Common myeloid progenitor, CD34-positive (primary cell): ENCODE measurements around the gene DYNLT4. TPM values are rescaled to one million over a fixed set of nuclear protein-coding genes. Genes with fewer than 3 reads are reported as not detected.
A peak's percentile ranks its signal among the peaks of the same experiment; 100 is the strongest.

Experiments
- CTCF ChIA-PET: fragments of 350-600 bp; sonication (Branson Sonifier 250); formaldehyde crosslinking; loops from one replicate; lab custom pipeline; 2021; ENCODE audit warnings: antibody characterized with exemption; lab: Charles Lee
- POLR2A ChIA-PET: fragments of 350-600 bp; sonication (Branson Sonifier 250); formaldehyde crosslinking; loops from one replicate; lab custom pipeline; 2021; ENCODE audit warnings: antibody characterized with exemption; lab: Charles Lee
- DNase-seq, 3 donors: peaks; one replicate each; pipeline versions ENCODE4 v3.0.0 to v3.0.0-alpha.2; 2013
- H3K27ac ChIP-seq, 2 experiments: 1 replicate in 1 of 2; 2 replicates in 1 of 2; pipeline ENCODE4 v1.7.0; 2013; ENCODE audit warnings: inconsistent platforms in 2 of 2, low read length in 2 of 2, mild to moderate bottlenecking in 2 of 2, low read depth in 1 of 2, moderate library complexity in 1 of 2; ENCODE audit not compliant: severe bottlenecking in 2 of 2, insufficient read depth in 1 of 2, poor library complexity in 1 of 2
- H3K27me3 ChIP-seq, 5 experiments: replicated peaks in 2 of 5; 1 replicate in 3 of 5; 2 replicates in 2 of 5; pipeline versions ENCODE4 v1.6.1 to v1.7.0; 2013; ENCODE audit warnings: low read length in 4 of 5, mild to moderate bottlenecking in 2 of 5, moderate library complexity in 2 of 5, inconsistent platforms in 1 of 5; ENCODE audit not compliant: insufficient read depth in 5 of 5, control insufficient read depth in 4 of 5
- H3K36me3 ChIP-seq, 4 experiments: 1 replicate in 2 of 4; 2 replicates in 2 of 4; pipeline versions ENCODE4 v1.6.1 to v1.7.0; 2013; ENCODE audit warnings: low read length in 3 of 4, control low read depth in 1 of 4, mild to moderate bottlenecking in 1 of 4; ENCODE audit not compliant: control insufficient read depth in 4 of 4, insufficient read depth in 4 of 4
- H3K4me1 ChIP-seq, 4 experiments: 1 replicate in 3 of 4; 2 replicates in 1 of 4; pipeline versions ENCODE4 v1.6.1 to v1.7.1; 2013; ENCODE audit warnings: low read length in 3 of 4, mild to moderate bottlenecking in 3 of 4, control low read depth in 1 of 4, inconsistent platforms in 1 of 4, moderate library complexity in 1 of 4; ENCODE audit not compliant: control insufficient read depth in 4 of 4, insufficient read depth in 4 of 4; ENCODE audit errors: control extremely low read depth in 1 of 4
- H3K4me3 ChIP-seq, 7 experiments: 1 replicate in 4 of 7; 2 replicates in 3 of 7; pipeline versions ENCODE4 v1.5.1 to v1.7.0; 2013; ENCODE audit warnings: mild to moderate bottlenecking in 7 of 7, low read length in 6 of 7, moderate library complexity in 6 of 7, inconsistent platforms in 2 of 7, low read depth in 2 of 7, control low read depth in 1 of 7; ENCODE audit not compliant: insufficient read depth in 4 of 7, control insufficient read depth in 1 of 7; ENCODE audit errors: extremely low read depth in 1 of 7
- H3K9me3 ChIP-seq, 5 experiments: 1 replicate in 4 of 5; 2 replicates in 1 of 5; pipeline versions ENCODE4 v1.6.1 to v1.7.1; 2013; ENCODE audit warnings: low read length in 4 of 5, mild to moderate bottlenecking in 2 of 5, inconsistent platforms in 1 of 5, low read depth in 1 of 5, moderate library complexity in 1 of 5; ENCODE audit not compliant: control insufficient read depth in 4 of 5, insufficient read depth in 2 of 5; ENCODE audit errors: control extremely low read depth in 1 of 5
- WGBS: methylation state at CpG from one replicate; pipeline ENCODE4 v1.1.5; 2013; ENCODE audit not compliant: insufficient coverage; 5-methylcytosine and 5-hydroxymethylcytosine counted together
- polyA plus RNA-seq: library from polyadenylated mRNA; unstranded; fragments of 120-200 nt; gene quantifications from one replicate; pipeline ENCODE4 v1.2.1, GENCODE V29; 2013

DYNLT4 gene, protein sequence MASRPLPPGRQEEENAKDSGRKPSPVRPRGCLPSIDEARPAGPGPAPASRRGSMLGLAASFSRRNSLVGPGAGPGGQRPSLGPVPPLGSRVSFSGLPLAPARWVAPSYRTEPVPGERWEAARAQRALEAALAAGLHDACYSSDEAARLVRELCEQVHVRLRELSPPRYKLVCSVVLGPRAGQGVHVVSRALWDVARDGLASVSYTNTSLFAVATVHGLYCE
- 0.53 TPM for polyA plus RNA-seq

DNA sequence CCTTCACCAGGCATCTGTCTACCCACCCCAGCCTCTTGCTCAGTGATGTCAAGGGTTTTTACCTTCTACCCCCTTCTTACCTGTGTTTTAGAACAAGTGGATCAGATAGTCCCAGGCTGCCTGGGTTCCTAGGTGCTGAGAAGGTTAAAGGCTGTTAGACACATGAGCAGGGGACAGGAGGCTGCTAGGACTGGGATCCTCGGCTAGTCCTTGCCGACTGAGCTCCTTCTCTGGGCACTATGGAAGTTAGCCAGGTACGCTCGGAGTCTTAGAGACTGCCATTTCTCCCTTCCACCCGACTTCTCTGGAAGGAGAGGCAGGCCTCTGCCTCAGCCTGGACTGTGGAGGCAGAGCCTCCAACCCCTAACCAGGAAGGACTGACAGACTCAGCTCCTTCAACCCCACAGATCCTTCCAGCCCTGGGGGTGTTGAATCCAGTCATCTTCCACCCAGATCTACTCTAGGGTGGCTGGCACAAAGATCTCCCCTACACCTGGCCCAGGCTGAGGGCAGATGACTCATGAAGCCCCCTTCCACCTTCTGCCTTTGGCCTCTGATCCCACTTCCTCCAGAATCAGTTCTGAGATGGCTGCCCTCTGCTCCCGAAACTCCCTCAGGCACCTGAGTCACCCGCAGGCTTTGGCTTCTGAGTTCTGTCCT is at the start of gene DYNLT4:
DYNLT4 (minus strand) TSS at position 648 of the 660 bp plus-strand sequence. CDS start 683 bp downstream, outside the sequence.
- H3K36me3 ChIP-seq = peaks cover 6 to 45% (median 33%) of the 10 kb centered on the region in 4 experiments
- H3K9me3 ChIP-seq = no peaks in the 10 kb centered on the region
- H3K27me3 ChIP-seq = no peaks in the 10 kb centered on the region
- WGBS = 92% methylated on average over 7 of the region's 7 CpGs
- ChIA-PET CTCF (interaction anchor here (5.3 to 7.8 kb wide), 2 partner anchors 14 to 19 kb away, joined by 43 to 69 read pairs; partner anchors contain the start of gene BEST4), POLR2A (interaction anchor here (1.0 to 3.2 kb wide), 5 partner anchors 12 to 86 kb away, joined by 4 to 30 read pairs (median 7); partner anchors contain the start of gene RNU5D-1)
- H3K27ac ChIP-seq = peak within 1 kb of the TSS; percentile 92 to 97
- no peak for DNase-seq
- peaks cover 11 to 67% (median 63%) of the 10 kb centered on the region in 4 experiments for H3K4me1 ChIP-seq
- H3K4me3 ChIP-seq = peak within 1 kb of the TSS in 3 of 7 experiments; percentile 34 to 54 (median 48)

DNA sequence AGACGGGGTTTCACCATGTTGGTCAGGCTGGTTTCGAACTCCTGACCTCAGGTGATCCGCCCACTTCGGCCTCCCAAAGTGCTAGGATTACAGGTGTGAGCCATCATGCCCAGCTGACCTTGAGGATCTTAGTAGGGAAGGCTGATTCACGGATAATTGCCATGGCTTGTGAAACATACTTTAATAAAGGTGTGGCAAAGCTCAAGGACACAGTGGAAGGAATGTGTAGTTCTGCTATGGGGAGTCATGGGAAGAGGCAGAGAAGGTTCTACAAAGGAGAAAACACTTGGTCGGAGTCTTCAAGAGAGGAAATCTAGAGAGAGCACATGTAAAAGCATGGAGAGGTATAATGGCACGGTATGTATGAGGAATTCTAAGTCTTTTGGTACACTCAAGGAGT is 48.6 kb upstream of the DYNLT4 start:
- CTCF ChIA-PET = no interaction called here
- H3K4me1 ChIP-seq = peaks cover 0 to 14% (median 1%) of the 10 kb centered on the region in 4 experiments
- H3K27me3 ChIP-seq = no peaks in the 10 kb centered on the region
- H3K36me3 ChIP-seq = peaks cover under 1 to 9% (median 4%) of the 10 kb centered on the region in 4 experiments
- H3K9me3 ChIP-seq = no peaks in the 10 kb centered on the region
- H3K27ac ChIP-seq = no peak overlapping the region
- WGBS = 55% methylated on average over 2 of the region's 7 CpGs
- POLR2A ChIA-PET = no interaction called here
- no peak for DNase-seq
- no peak overlapping the region for H3K4me3 ChIP-seq

DNA sequence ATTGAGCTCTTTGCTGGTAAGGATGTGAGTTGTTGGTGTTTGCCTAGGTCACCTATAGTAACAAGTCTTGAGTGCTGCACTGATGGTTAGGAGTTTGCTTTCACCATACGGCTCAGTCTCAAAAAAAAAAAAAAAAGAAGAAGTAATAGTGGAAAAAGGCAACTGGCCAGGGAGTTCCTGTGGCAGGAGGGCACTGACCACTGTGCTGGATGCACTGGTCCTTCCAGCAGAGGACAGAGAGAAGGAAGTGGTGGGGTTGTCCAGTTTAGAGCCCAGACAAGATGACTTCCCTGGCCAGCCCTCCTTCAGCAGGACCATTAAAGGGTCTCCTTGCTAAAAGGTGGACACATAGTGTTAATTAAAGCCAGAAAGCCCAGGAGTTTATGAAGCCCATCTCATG is 47.8 kb upstream of the DYNLT4 start:
- Histone ChIP-seq H3K4me3 (no peak overlapping the region), H3K9me3 (no peaks in the 10 kb centered on the region), H3K36me3 (peaks cover 5 to 15% (median 7%) of the 10 kb centered on the region in 4 experiments), H3K4me1 (peaks cover 0 to 7% (median 0%) of the 10 kb centered on the region in 4 experiments), H3K27ac (no peak overlapping the region), H3K27me3 (no peaks in the 10 kb centered on the region)
- CTCF ChIA-PET = no interaction called here
- 88% methylated on average over 1 of the region's 1 CpG for WGBS
- POLR2A ChIA-PET = no interaction called here
- no peak for DNase-seq

DNA sequence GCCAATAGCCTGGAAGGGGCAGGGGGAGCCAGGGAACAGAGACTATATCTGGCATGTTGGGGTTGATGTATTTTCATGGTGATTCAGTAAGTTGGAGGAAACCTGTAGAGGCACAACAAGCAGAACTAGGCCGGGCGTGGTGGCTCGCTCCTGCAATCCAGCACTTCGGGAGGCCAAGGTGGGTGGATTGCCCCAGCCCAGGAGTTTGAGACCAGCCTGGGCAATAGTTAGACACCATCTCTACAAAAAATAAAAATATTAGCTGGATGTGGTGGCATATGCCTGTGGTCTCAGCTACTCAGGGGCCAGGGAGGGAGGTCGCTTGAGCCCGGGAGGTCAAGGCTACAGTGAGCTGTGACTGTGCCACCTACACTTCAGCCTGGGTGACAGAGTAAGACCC is 46.0 kb upstream of the DYNLT4 start:
- Histone ChIP-seq H3K36me3 (peaks cover 5 to 19% (median 9%) of the 10 kb centered on the region in 4 experiments), H3K27me3 (no peaks in the 10 kb centered on the region), H3K9me3 (no peaks in the 10 kb centered on the region), H3K4me3 (no peak overlapping the region), H3K4me1 (peaks cover 0 to 7% (median 0%) of the 10 kb centered on the region in 4 experiments), H3K27ac (no peak overlapping the region)
- POLR2A ChIA-PET = interaction anchor here (0.6 kb wide), 1 partner anchor 87 kb away, joined by 3 read pairs; no protein-coding TSS in a partner anchor
- no peak for DNase-seq
- whole genome bisulfite sequencing = 96% methylated on average over 4 of the region's 6 CpGs
- CTCF ChIA-PET = interaction anchor here (1.5 kb wide), 1 partner anchor 10 kb away, joined by 5 read pairs; the partner anchor contains the start of gene PTCH2

DNA sequence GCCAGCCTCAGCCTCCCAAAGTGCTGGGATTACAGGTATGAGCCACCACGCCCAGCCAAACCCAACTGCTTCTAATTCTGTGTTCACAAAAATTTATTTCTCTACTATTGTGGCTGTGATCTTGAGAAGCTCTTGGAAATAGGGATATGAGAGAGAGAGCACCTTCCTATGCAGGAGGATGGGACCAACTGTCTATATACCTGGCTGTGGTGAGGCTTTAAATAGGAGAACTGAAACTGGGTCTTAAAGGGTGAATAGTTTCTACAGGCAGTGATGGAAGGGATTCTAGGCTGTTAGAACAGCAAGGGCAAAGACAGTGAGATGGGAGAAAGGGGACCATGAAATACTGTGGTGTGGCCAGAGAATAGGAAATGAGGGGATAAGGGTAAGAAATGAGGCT is 44.2 kb upstream of the DYNLT4 start:
- Histone ChIP-seq H3K27ac (no peak overlapping the region), H3K27me3 (no peaks in the 10 kb centered on the region), H3K4me1 (no peaks in the 10 kb centered on the region), H3K36me3 (peaks cover 5 to 13% (median 8%) of the 10 kb centered on the region in 4 experiments), H3K9me3 (no peaks in the 10 kb centered on the region), H3K4me3 (no peak overlapping the region)
- no CpG with 5 or more reads among the region's 1 CpG for WGBS
- POLR2A ChIA-PET = no interaction called here
- no peak for DNase-seq
- CTCF ChIA-PET = interaction anchor here (0.6 to 1.4 kb wide), 2 partner anchors 17 to 133 kb away, joined by 3 to 4 read pairs; no protein-coding TSS in a partner anchor

DNA sequence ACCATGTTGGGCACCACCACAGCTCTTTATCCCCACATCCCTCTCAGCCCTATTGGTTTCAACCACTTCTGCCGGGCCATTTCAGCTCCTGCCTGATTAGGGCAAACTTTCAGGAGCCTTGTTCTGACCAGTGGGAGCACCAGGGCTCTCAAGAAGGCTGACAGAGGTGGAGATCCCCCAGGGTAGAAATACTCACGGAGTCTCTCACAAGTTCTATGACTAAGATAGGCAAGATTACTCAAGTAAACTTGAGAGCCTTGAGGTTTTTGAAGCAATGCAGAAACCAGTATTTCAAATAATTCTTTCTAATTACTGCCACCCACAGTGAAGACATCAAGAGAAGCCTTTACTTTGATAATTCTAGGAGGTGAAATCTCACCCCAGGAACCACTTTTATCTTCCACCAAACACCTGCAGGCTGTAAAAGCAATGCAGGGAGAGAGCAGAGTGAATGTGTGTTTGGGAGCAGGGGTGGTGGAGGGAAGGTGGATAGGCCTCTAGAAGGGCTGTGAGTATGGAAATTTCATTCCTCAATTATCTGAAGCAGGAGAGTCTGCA is 42.5 kb upstream of the DYNLT4 start:
- H3K27ac ChIP-seq = no peak overlapping the region
- H3K4me1 ChIP-seq = no peaks in the 10 kb centered on the region
- ChIA-PET POLR2A (no interaction called here), CTCF (interaction anchor here (1.3 to 2.3 kb wide), 2 partner anchors 9 to 12 kb away, joined by 3 to 10 read pairs; no protein-coding TSS in a partner anchor)
- no peaks in the 10 kb centered on the region for H3K9me3 ChIP-seq
- no peaks in the 10 kb centered on the region for H3K27me3 ChIP-seq
- 100% methylated on average over 2 of the region's 2 CpGs for WGBS
- H3K4me3 ChIP-seq = no peak overlapping the region
- H3K36me3 ChIP-seq = peaks cover 3 to 13% (median 8%) of the 10 kb centered on the region in 4 experiments
- DNase-seq = no peak
